Calu3 (cell line): ENCODE results near the gene FNDC10. TPM values are rescaled to one million over a fixed set of nuclear protein-coding genes. Genes with fewer than 3 reads are reported as not detected.
A peak's percentile ranks its signal among the peaks of the same experiment; 100 is the strongest.

ENCODE experiments used
- BruUV-seq: library from RNA; stranded (reverse); fragments of 400-500 nt; replicated peaks from 2 replicates; lab custom pipeline; 2021; lab: Mats Ljungman, UMichigan
- CTCF ChIA-PET: fragments of 300-600 bp; sonication (Branson Sonifier 250); formaldehyde crosslinking; loops from one replicate; lab custom pipeline; 2022; ENCODE audit warnings: antibody characterized with exemption; lab: Charles Lee
- DNase-seq: peaks from one replicate; pipeline ENCODE4 v3.0.0; 2022
- H3K27ac Mint-ChIP-seq: one replicate; pipeline ENCODE4 v1.8.0; 2022; ENCODE audit warnings: mixed read lengths; ENCODE audit not compliant: unreplicated experiment
- H3K27me3 Mint-ChIP-seq: one replicate; pipeline ENCODE4 v1.8.0; 2022; ENCODE audit warnings: mixed read lengths; ENCODE audit not compliant: unreplicated experiment
- H3K36me3 Mint-ChIP-seq: one replicate; pipeline ENCODE4 v1.8.0; 2022; ENCODE audit warnings: mild to moderate bottlenecking, moderate library complexity, mixed read lengths; ENCODE audit not compliant: insufficient read depth, unreplicated experiment
- H3K4me1 Mint-ChIP-seq: one replicate; pipeline ENCODE4 v1.8.0; 2022; ENCODE audit warnings: mild to moderate bottlenecking, low read depth, mixed read lengths; ENCODE audit not compliant: unreplicated experiment
- H3K4me3 Mint-ChIP-seq: one replicate; pipeline ENCODE4 v1.8.0; 2022; ENCODE audit warnings: mild to moderate bottlenecking, low read depth, moderate library complexity, mixed read lengths; ENCODE audit not compliant: unreplicated experiment
- H3K9me3 Mint-ChIP-seq: one replicate; pipeline ENCODE4 v1.8.0; 2022; ENCODE audit warnings: low read depth, mixed read lengths; ENCODE audit not compliant: unreplicated experiment
- CTCF ChIP-seq: fragments of 200-600 bp; IDR thresholded peaks from one replicate; pipeline ENCODE4 v1.8.0; 2022; ENCODE audit warnings: antibody characterized with exemption; ENCODE audit not compliant: unreplicated experiment
- intact Hi-C: fragments of 100-400 bp; cut with micrococcal nuclease; formaldehyde crosslinking; loops from one replicate; pipeline ENCODE4 v1.10.0; 2022; ENCODE audit not compliant: unreplicated experiment
- total RNA-seq: library from RNA; stranded (reverse); gene quantifications from 2 replicates; pipeline ENCODE4 v1.2.3, GENCODE V29; 2022

The FNDC10 gene
- total RNA-seq, 1 experiment from 2014 or later = 3.5 TPM

- Mint-ChIP-seq H3K9me3 (no peaks in the 10 kb centered on the region), H3K4me1 (no peaks in the 10 kb centered on the region), H3K36me3 (no peaks in the 10 kb centered on the region), H3K27ac (no peak overlapping the region), H3K27me3 (peaks cover 36% of the 10 kb centered on the region), H3K4me3 (no peak overlapping the region)
- intact Hi-C loops = no loop called here
- DNase-seq = no peak
- CTCF ChIA-PET = no interaction called here
- TF ChIP-seq CTCF = no peak
- no TSS peak for BruUV-seq
Measured at GRCh38 chr1:1582585-1583346, 17.2 kb downstream of the FNDC10 start.

GRCh38 chr1:1578371-1578940, 21.5 kb downstream of the FNDC10 start:
- BruUV-seq = no TSS peak
- H3K4me3 Mint-ChIP-seq = no peak overlapping the region
- DNase-seq = no peak
- TF ChIP-seq CTCF = no peak
- CTCF ChIA-PET = interaction anchor here (0.7 kb wide), 1 partner anchor 16 kb away, joined by 3 read pairs; no protein-coding TSS in a partner anchor
- no peaks in the 10 kb centered on the region for H3K4me1 Mint-ChIP-seq
- peaks cover 28% of the 10 kb centered on the region for H3K27me3 Mint-ChIP-seq
- H3K36me3 Mint-ChIP-seq = peaks cover 23% of the 10 kb centered on the region
- H3K9me3 Mint-ChIP-seq = no peaks in the 10 kb centered on the region
- no peak overlapping the region for H3K27ac Mint-ChIP-seq
- intact Hi-C loops = no loop called here

- CTCF ChIA-PET = interaction anchor here (0.7 kb wide), 1 partner anchor 15 kb away, joined by 3 read pairs; no protein-coding TSS in a partner anchor
- peaks cover 28% of the 10 kb centered on the region for H3K36me3 Mint-ChIP-seq
- no peak for TF ChIP-seq CTCF
- intact Hi-C loops = no loop called here
- H3K9me3 Mint-ChIP-seq = no peaks in the 10 kb centered on the region
- BruUV-seq = no TSS peak
- H3K4me3 Mint-ChIP-seq = no peak overlapping the region
- H3K27ac Mint-ChIP-seq = no peak overlapping the region
- peaks cover 18% of the 10 kb centered on the region for H3K27me3 Mint-ChIP-seq
- DNase-seq = no peak
- no peaks in the 10 kb centered on the region for H3K4me1 Mint-ChIP-seq
Measured at GRCh38 chr1:1577367-1578011, 22.4 kb downstream of the FNDC10 start.

- CTCF ChIA-PET = no interaction called here
- Mint-ChIP-seq H3K36me3 (peaks cover 45% of the 10 kb centered on the region), H3K27me3 (no peaks in the 10 kb centered on the region), H3K4me1 (no peaks in the 10 kb centered on the region), H3K9me3 (no peaks in the 10 kb centered on the region), H3K4me3 (peak within 1 kb of the TSS; percentile 87), H3K27ac (peak within 1 kb of the TSS; percentile 98)
- BruUV-seq = TSS peak; percentile 93
- intact Hi-C loops = no loop called here
- no peak for TF ChIP-seq CTCF
- DNase-seq = peak; percentile 88
Measured at GRCh38 chr1:1574721-1575537, 25.0 kb downstream of the FNDC10 start, which contains the start of gene SSU72. Gene SSU72, minus strand, starts transcription at chr1:1574863. Its CDS starts 306 bp downstream, at chr1:1574557.
